ENCODE measurements around the gene CEACAM16.

DNA sequence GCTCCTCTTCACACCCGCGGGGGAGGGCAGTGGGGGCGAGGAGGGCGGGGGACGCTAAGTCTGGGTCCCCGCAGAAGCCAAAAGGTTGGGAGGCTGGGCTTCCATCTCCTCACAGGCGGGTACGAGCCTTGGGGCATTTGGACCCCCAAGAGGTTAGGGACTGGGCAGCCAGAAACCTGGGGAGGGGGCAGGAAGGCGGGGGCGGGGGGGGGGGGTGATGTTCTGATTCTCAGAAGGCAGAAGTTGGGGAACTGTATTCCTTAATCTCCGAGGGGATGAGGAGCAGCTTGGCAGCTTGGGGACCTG, 54.6 kb downstream of the CEACAM16 start:
- no peak for TF ChIP-seq POLR2AphosphoS5 (IDR thresholded peaks at IDR 0.05; ENCODE audit: insufficient read depth in 1 of 2, low read depth in 1 of 2)
- TF ChIP-seq, protein P1, sequence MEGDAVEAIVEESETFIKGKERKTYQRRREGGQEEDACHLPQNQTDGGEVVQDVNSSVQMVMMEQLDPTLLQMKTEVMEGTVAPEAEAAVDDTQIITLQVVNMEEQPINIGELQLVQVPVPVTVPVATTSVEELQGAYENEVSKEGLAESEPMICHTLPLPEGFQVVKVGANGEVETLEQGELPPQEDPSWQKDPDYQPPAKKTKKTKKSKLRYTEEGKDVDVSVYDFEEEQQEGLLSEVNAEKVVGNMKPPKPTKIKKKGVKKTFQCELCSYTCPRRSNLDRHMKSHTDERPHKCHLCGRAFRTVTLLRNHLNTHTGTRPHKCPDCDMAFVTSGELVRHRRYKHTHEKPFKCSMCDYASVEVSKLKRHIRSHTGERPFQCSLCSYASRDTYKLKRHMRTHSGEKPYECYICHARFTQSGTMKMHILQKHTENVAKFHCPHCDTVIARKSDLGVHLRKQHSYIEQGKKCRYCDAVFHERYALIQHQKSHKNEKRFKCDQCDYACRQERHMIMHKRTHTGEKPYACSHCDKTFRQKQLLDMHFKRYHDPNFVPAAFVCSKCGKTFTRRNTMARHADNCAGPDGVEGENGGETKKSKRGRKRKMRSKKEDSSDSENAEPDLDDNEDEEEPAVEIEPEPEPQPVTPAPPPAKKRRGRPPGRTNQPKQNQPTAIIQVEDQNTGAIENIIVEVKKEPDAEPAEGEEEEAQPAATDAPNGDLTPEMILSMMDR (IDR thresholded peaks at IDR 0.05) = no peak

All from vagina (tissue), 2 donors.